K562 (cell line): ENCODE data around the gene ASPRV1. TPM values are rescaled to one million over a fixed set of nuclear protein-coding genes. Genes with fewer than 3 reads are reported as not detected.

Source experiments
- ATAC-seq: fragments of 200-7000 bp; cut with Tn5 transposase; 3 replicates; pipeline ENCODE4 v1.9.1; 2020; ENCODE audit warnings: moderate library complexity
- BruUV-seq: library from RNA; stranded (reverse); fragments of 400-500 nt; replicated peaks from 2 replicates; lab custom pipeline; 2021; lab: Mats Ljungman, UMichigan
- CTCF ChIA-PET: fragments of 300-600 bp; formaldehyde crosslinking; extraction: SDS; loops from one replicate; lab custom pipeline; 2021; ENCODE audit warnings: low intra/inter-chr PET ratio; lab: Yijun Ruan, JAX
- POLR2A ChIA-PET: fragments of 300-600, 350-650 bp; sonication (Branson Sonifier 250); formaldehyde crosslinking; extraction: SDS; loops from one replicate; lab custom pipeline; 2021; ENCODE audit warnings: antibody characterized with exemption, inconsistent platforms; lab: Yijun Ruan, JAX
- DNase-seq, 4 experiments: peaks; one replicate each; pipeline versions ENCODE4 v3.0.0 to v3.0.0-alpha.2; 2011 to 2018; ENCODE audit warnings: low spot score in 3 of 4, mixed read lengths in 3 of 4; ENCODE audit errors: extremely low read depth in 1 of 4
- FAIRE-seq: peaks from 2 replicates; lab custom pipeline; 2011; peaks lifted over from hg19 to GRCh38; lab: Jason Lieb, UNC
- H2AFZ ChIP-seq: 2 replicates; pipeline ENCODE4 v1.6.0; 2011; ENCODE audit warnings: low read depth, low read length, control low read depth, inconsistent platforms
- H3K27ac ChIP-seq: fragments of 200-600 bp; 3 replicates; pipeline ENCODE4 v1.8.0; 2011; ENCODE audit warnings: low read depth, mild to moderate bottlenecking, control low read depth, inconsistent platforms, low read length, moderate library complexity, mixed read lengths; ENCODE audit errors: extremely low read depth
- H3K27me3 ChIP-seq, 2 experiments: fragments of 300-600 bp in 1 of 2; 2 replicates in 1 of 2; 3 replicates in 1 of 2; pipeline versions ENCODE4 v1.6.0 to v1.8.0; 2011; ENCODE audit warnings: inconsistent platforms in 2 of 2, low read length in 2 of 2, mild to moderate bottlenecking in 1 of 2, mixed read lengths in 1 of 2, moderate library complexity in 1 of 2; ENCODE audit not compliant: control insufficient read depth in 2 of 2, insufficient read depth in 2 of 2
- H3K36me3 ChIP-seq: fragments of 300-600 bp; 3 replicates; pipeline ENCODE4 v1.8.0; 2011; ENCODE audit warnings: mild to moderate bottlenecking, low read length, inconsistent platforms; ENCODE audit not compliant: control insufficient read depth, insufficient read depth
- H3K4me1 ChIP-seq, 2 experiments: fragments of 200-600 bp in 1 of 2; replicated peaks in 1 of 2; 2 replicates in 1 of 2; 3 replicates in 1 of 2; pipeline versions ENCODE4 v1.5.1 to v1.8.0; 2011; ENCODE audit warnings: inconsistent platforms in 2 of 2, low read length in 2 of 2, mild to moderate bottlenecking in 1 of 2, mixed read lengths in 1 of 2, moderate library complexity in 1 of 2; ENCODE audit not compliant: control insufficient read depth in 2 of 2, insufficient read depth in 2 of 2
- H3K4me2 ChIP-seq: 2 replicates; pipeline ENCODE4 v1.6.1; 2011; ENCODE audit warnings: low read length, control low read depth, inconsistent platforms, mixed read lengths; ENCODE audit not compliant: insufficient read depth
- H3K4me3 ChIP-seq: fragments of 200-600 bp; sonication (generic), shearing (Covaris generic); 2 replicates; pipeline ENCODE4 v1.5.1; 2016; ENCODE audit warnings: control low read depth, inconsistent platforms
- H3K79me2 ChIP-seq: fragments of 200-600 bp; 3 replicates; pipeline ENCODE4 v1.8.0; 2011; ENCODE audit warnings: low read length, inconsistent platforms; ENCODE audit not compliant: control insufficient read depth, insufficient read depth
- H3K9ac ChIP-seq, 2 experiments: 2 replicates each; pipeline versions ENCODE4 v1.6.0 to v1.6.1; 2011; ENCODE audit warnings: low read depth in 2 of 2, low read length in 2 of 2, control low read depth in 1 of 2, inconsistent platforms in 1 of 2, mild to moderate bottlenecking in 1 of 2, mixed read lengths in 1 of 2; ENCODE audit not compliant: insufficient read depth in 1 of 2
- H3K9me1 ChIP-seq: one replicate; pipeline ENCODE4 v1.6.0; 2011; ENCODE audit warnings: inconsistent platforms, mild to moderate bottlenecking, low read length, moderate library complexity; ENCODE audit not compliant: control insufficient read depth, insufficient read depth
- H3K9me3 ChIP-seq: replicated peaks from 2 replicates; pipeline ENCODE4 v1.5.1; 2011; ENCODE audit warnings: low read depth, low read length, inconsistent platforms; ENCODE audit not compliant: control insufficient read depth, insufficient read depth
- H4K20me1 ChIP-seq: replicated peaks from 2 replicates; pipeline ENCODE4 v1.6.1; 2011; ENCODE audit warnings: low read length, inconsistent platforms, mixed read lengths; ENCODE audit not compliant: control insufficient read depth, insufficient read depth
- CTBP1 ChIP-seq: fragments of 450-650 bp; IDR thresholded peaks from 2 replicates; pipeline ENCODE4 v1.6.1; 2016; ENCODE audit warnings: borderline replicate concordance
- MEIS2 ChIP-seq: fragments of 450-650 bp; IDR thresholded peaks from 2 replicates; pipeline ENCODE4 v1.6.1; 2014; ENCODE audit warnings: mild to moderate bottlenecking; ENCODE audit not compliant: partially characterized antibody
- NR2C1 ChIP-seq, 2 experiments: fragments of 450-650 bp; IDR thresholded peaks; 2 replicates each; pipeline ENCODE4 v1.6.1; 2017; ENCODE audit warnings: mild to moderate bottlenecking in 2 of 2, antibody characterized with exemption in 1 of 2, inconsistent platforms in 1 of 2, missing compliant biosample characterization in 1 of 2, missing genetic modification characterization in 1 of 2
- NR4A1 ChIP-seq, 2 experiments: fragments of 250-450 bp in 1 of 2; fragments of 450-650 bp in 1 of 2; sonication (Bioruptor Pico) in 1 of 2; IDR thresholded peaks; 2 replicates each; pipeline versions ENCODE4 v1.4.0 to v1.6.1; 2016 to 2020; ENCODE audit warnings: mild to moderate bottlenecking in 2 of 2, missing compliant biosample characterization in 1 of 2, missing genetic modification characterization in 1 of 2, moderate library complexity in 1 of 2
- PBX2 ChIP-seq, 2 experiments: IDR thresholded peaks in 1 of 2; conservative IDR thresholded peaks in 1 of 2; 2 replicates each; pipeline ENCODE4 v1.6.1; 2016; ENCODE audit warnings: low read depth in 2 of 2, mild to moderate bottlenecking in 1 of 2, missing compliant biosample characterization in 1 of 2, missing genetic modification characterization in 1 of 2, moderate library complexity in 1 of 2
- POLR2B ChIP-seq: fragments of 450-650 bp; IDR thresholded peaks from 2 replicates; pipeline ENCODE4 v1.6.1; 2018; ENCODE audit warnings: low read depth; ENCODE audit not compliant: partially characterized antibody
- RBM34 ChIP-seq: fragments of 200-400 bp; formaldehyde crosslinking; IDR thresholded peaks from 2 replicates; pipeline ENCODE4 v1.6.1; 2018; ENCODE audit warnings: low read length, borderline replicate concordance; ENCODE audit not compliant: insufficient read depth
- RFX1 ChIP-seq: fragments of 450-650 bp; IDR thresholded peaks from 2 replicates; pipeline ENCODE4 v1.6.1; 2016; ENCODE audit warnings: mild to moderate bottlenecking, moderate library complexity
- SAP30 ChIP-seq: fragments of 200-600 bp; sonication (generic); IDR thresholded peaks from 2 replicates; pipeline ENCODE4 v1.6.1; 2012; ENCODE audit warnings: borderline replicate concordance, low read depth, mild to moderate bottlenecking, moderate library complexity, low read length, control low read depth, inconsistent platforms; ENCODE audit not compliant: insufficient read depth, poor library complexity, severe bottlenecking
- SREBF2 ChIP-seq: sonication (generic); formaldehyde crosslinking; IDR thresholded peaks from 2 replicates; pipeline ENCODE4 v1.4.0; 2020; ENCODE audit warnings: mild to moderate bottlenecking, missing genetic modification reagents
- THRB ChIP-seq: fragments of 450-650 bp; formaldehyde crosslinking; conservative IDR thresholded peaks from 2 replicates; pipeline ENCODE4 v1.4.0; 2022; ENCODE audit warnings: mild to moderate bottlenecking, missing genetic modification characterization
- WGBS: fragments of 100-300 bp; shearing (Covaris generic); methylation state at CpG from one replicate; pipeline ENCODE4 v1.1.6; 2016; ENCODE audit warnings: low coverage, mixed read lengths; ENCODE audit not compliant: insufficient coverage; ENCODE audit errors: missing lambda C conversion rate; 5-methylcytosine and 5-hydroxymethylcytosine counted together
- in situ Hi-C: fragments of 300-500 bp; cut with MboI; formaldehyde crosslinking; loops from 4 replicates; pipeline ENCODE4 v1.15.0; 2018; ENCODE audit warnings: inconsistent platforms, mixed read lengths
- intact Hi-C: fragments of 100-400 bp; cut with micrococcal nuclease; formaldehyde crosslinking; loops from 2 replicates; pipeline ENCODE4 v1.14.2; 2022
- polyA plus RNA-seq, 8 experiments: library from polyadenylated mRNA; depleted of rRNA in 4 of 8; stranded (reverse) in 5 of 8; unstranded in 3 of 8; fragments of >200 nt; fragmentation: Nextera tagmentation in 2 of 8; fragmentation: Illumina TruSeq in 1 of 8; extraction: Ambion mirVana in 2 of 8; extraction: Trizol in 1 of 8; gene quantifications; 2 replicates each; pipeline versions ENCODE4 v1.2.1 to v1.2.3, GENCODE V29; 2011 to 2014; ENCODE audit warnings: inconsistent platforms in 1 of 8, missing spikeins in 1 of 8
- total RNA-seq, 7 experiments: library from RNA; depleted of rRNA in 6 of 7; stranded (reverse); fragments of >200 nt in 6 of 7; fragmentation: Illumina TruSeq in 2 of 7; extraction: Trizol in 2 of 7; gene quantifications; 2 replicates each; pipeline versions ENCODE4 v1.2.1 to v1.2.3, GENCODE V29; 2011 to 2021; ENCODE audit warnings: low replicate concordance in 1 of 7

The ASPRV1 gene
- total and polyA plus RNA-seq, 9 of the 15 experiments (the other 6 are each of a cell fraction or from before 2014, with no cell fraction given): 0.17 to 0.72 (median 0.47) TPM; not detected in 1

DNA sequence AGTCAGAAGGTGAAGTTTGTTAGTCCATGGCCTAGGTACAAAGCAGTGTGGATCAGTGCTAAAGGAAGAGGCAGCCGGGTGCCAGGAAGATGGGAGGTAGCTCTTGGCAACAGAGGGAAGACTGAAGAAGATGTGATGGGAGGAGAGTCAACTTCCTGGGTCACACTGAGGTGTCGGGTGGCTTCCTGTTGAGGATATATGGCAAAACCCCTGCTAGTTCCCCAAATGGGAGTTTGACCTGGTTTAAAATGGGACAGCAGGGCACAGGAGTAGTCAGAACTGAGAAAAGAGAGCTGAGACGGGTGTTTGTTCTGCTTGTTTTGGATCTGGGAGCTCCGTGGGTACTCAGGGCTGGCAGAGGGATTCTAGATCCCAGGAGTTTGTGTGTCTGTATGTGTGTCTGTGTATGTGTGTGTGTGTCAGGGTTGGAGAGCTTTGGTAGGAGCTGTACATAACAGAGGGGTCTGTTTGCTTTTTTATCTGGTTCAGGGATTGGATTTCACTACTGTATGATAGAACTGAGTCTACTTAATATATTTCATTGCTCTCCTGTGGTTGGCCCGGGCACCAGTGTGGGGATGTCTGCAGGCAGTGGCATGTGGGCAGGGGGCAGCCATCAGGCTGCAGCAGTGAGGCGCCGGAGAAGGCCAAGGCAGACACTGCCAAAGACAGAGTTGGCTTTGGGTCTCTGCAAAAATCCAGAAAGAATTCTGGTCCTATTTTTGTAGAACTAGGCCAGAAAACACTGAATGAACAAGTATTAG lies 29.4 kb downstream of the ASPRV1 start:
- Histone ChIP-seq H3K9me3 (no peaks in the 10 kb centered on the region), H3K9ac (peak overlapping the region in 1 of 2 experiments; percentile 53; a peak in 1 of 4 replicates), H3K36me3 (peaks cover 73% of the 10 kb centered on the region), H4K20me1 (no peaks in the 10 kb centered on the region), H3K4me3 (no peak overlapping the region), H2AFZ (no peak overlapping the region), H3K27ac (peak overlapping the region; percentile 29; the same call in 2 of the 3 replicates), H3K79me2 (peaks cover 21% of the 10 kb centered on the region; the same call in 2 of the 3 replicates), H3K4me1 (peaks cover 4 to 26% of the 10 kb centered on the region in 2 experiments; a peak in 3 of 5 replicates), H3K27me3 (no peaks in the 10 kb centered on the region), H3K4me2 (no peak overlapping the region), H3K9me1 (peaks cover 6% of the 10 kb centered on the region)
- ATAC-seq (no peak), FAIRE-seq (no peak), DNase-seq (no peak)
- in situ Hi-C loops (no loop called here), intact Hi-C loops (loop anchor here (5.0 kb wide), 3 partner anchors 45 to 210 kb away; no protein-coding TSS in a partner anchor)
- WGBS: 84% methylated on average over 7 of the region's 7 CpGs
- TF ChIP-seq SREBF2 (0 out of 2 replicates have a peak, but pooled peaks have one; percentile 58), CTBP1 (0 out of 2 replicates have a peak, but pooled peaks have one; percentile 16), RFX1 (peak; percentile 17; the same call in 1 of the 2 replicates), RBM34 (no peak), NR2C1 (IDR thresholded peaks at IDR 0.05) (no peak), NR2C1 (tag; IDR thresholded peaks at IDR 0.05) (peak; percentile 28; the same call in 1 of the 2 replicates), POLR2B (peak; percentile 35), PBX2 (CRISPR knock-in tag; IDR thresholded peaks at IDR 0.05; ENCODE audit: low read depth) (no peak), PBX2 (tag; conservative IDR thresholded peaks at IDR 0.05; ENCODE audit: low read depth) (0 out of 2 replicates have a peak, but pooled peaks have one; percentile 8), THRB (0 out of 2 replicates have a peak, but pooled peaks have one; percentile 1), MEIS2 (peak; percentile 55), NR4A1 (CRISPR knock-in tag; IDR thresholded peaks at IDR 0.05) (no peak), NR4A1 (tag; IDR thresholded peaks at IDR 0.05) (no peak), SAP30 (no peak)
- ChIA-PET POLR2A (interaction anchor here (0.7 to 8.8 kb wide), 9 partner anchors 12 to 213 kb away, joined by 3 to 107 read pairs (median 3); partner anchors contain the start of gene MXD1), CTCF (no interaction called here)
- BruUV-seq: no TSS peak
